SK-N-SH treated with all-trans-retinoic acid at 6 μM for 48 hours (cell line): ENCODE data around the gene TMEM87B.
"Not testable (repeated sequence)": the region's sequence is repeated elsewhere in the genome, so short reads cannot be mapped to it uniquely, and the experiment has no call there.

ENCODE experiments used
- ARNTL ChIP-seq: fragments of 450-650 bp; formaldehyde crosslinking; IDR thresholded peaks from 2 replicates; pipeline ENCODE4 v1.5.0; 2020; ENCODE audit warnings: low read depth, mild to moderate bottlenecking, moderate library complexity, borderline replicate concordance
- BACH2 ChIP-seq: fragments of 250-450 bp; sonication (Bioruptor Pico); IDR thresholded peaks from 2 replicates; pipeline ENCODE4 v1.9.0; 2021; ENCODE audit warnings: mild to moderate bottlenecking, borderline replicate concordance
- GLIS3 ChIP-seq: fragments of 250-450 bp; sonication (Bioruptor Pico); IDR thresholded peaks from 2 replicates; pipeline ENCODE4 v1.5.0; 2020; ENCODE audit warnings: mild to moderate bottlenecking, moderate library complexity
- ISL1 ChIP-seq: fragments of 250-450 bp; sonication (Bioruptor Pico); IDR thresholded peaks from 2 replicates; pipeline ENCODE4 v2.1.2; 2022; ENCODE audit warnings: mild to moderate bottlenecking, moderate library complexity
- OSR1 ChIP-seq: fragments of 250-450 bp; sonication (Bioruptor Pico); IDR thresholded peaks from 2 replicates; pipeline ENCODE4 v1.8.0; 2022; ENCODE audit warnings: moderate library complexity, mild to moderate bottlenecking, inconsistent platforms
- PATZ1 ChIP-seq: fragments of 250-450 bp; sonication (Bioruptor Pico); IDR thresholded peaks from 2 replicates; pipeline ENCODE4 v1.8.0; 2020; ENCODE audit warnings: mild to moderate bottlenecking, moderate library complexity, borderline replicate concordance
- POU6F1 ChIP-seq: fragments of 250-450 bp; sonication (Bioruptor Pico); IDR thresholded peaks from 2 replicates; pipeline ENCODE4 v1.8.0; 2021; ENCODE audit warnings: low read depth, mild to moderate bottlenecking, moderate library complexity, borderline replicate concordance
- RARB ChIP-seq: fragments of 250-450 bp; sonication (Bioruptor Pico); IDR thresholded peaks from 2 replicates; pipeline ENCODE4 v1.8.0; 2021; ENCODE audit warnings: mild to moderate bottlenecking, moderate library complexity
- TOX ChIP-seq: fragments of 250-450 bp; sonication (Bioruptor Pico); IDR thresholded peaks from 2 replicates; pipeline ENCODE4 v1.8.0; 2021; ENCODE audit warnings: mild to moderate bottlenecking, moderate library complexity, borderline replicate concordance
- TSHZ2 ChIP-seq: fragments of 250-450 bp; sonication (Bioruptor Pico); IDR thresholded peaks from 2 replicates; pipeline ENCODE4 v1.5.0; 2020; ENCODE audit warnings: mild to moderate bottlenecking, moderate library complexity
- ZFP3 ChIP-seq: fragments of 250-450 bp; sonication (Bioruptor Pico); IDR thresholded peaks from 2 replicates; pipeline ENCODE4 v1.5.0; 2020; ENCODE audit warnings: mild to moderate bottlenecking, moderate library complexity
- ZFP30 ChIP-seq: fragments of 450-650 bp; formaldehyde crosslinking; IDR thresholded peaks from 2 replicates; pipeline ENCODE4 v1.5.0; 2022; ENCODE audit warnings: mild to moderate bottlenecking, moderate library complexity
- ZNF70 ChIP-seq: fragments of 450-650 bp; formaldehyde crosslinking; IDR thresholded peaks from 2 replicates; pipeline ENCODE4 v1.5.0; 2020; ENCODE audit warnings: mild to moderate bottlenecking, moderate library complexity

GRCh38 chr2:112069794-112070193 is 14.7 kb downstream of the TMEM87B start:
- not testable (repeated sequence) for TF ChIP-seq POU6F1 (CRISPR knock-in tag); ZFP3; OSR1 (CRISPR knock-in tag); PATZ1; RARB (CRISPR knock-in tag); ZNF70; GLIS3 (CRISPR knock-in tag); TSHZ2 (CRISPR knock-in tag); BACH2 (CRISPR knock-in tag); ZFP30 (CRISPR knock-in tag); ISL1 (CRISPR knock-in tag); TOX (CRISPR knock-in tag); ARNTL (CRISPR knock-in tag)
